GM20431 (cell line): ENCODE data around the gene PPM1G.
"Not testable (repeated sequence)": the region's sequence is repeated elsewhere in the genome, so short reads cannot be mapped to it uniquely, and the experiment has no call there.

Source experiments
- in situ Hi-C: fragments of 300-500 bp; cut with MseI, MboI; formaldehyde crosslinking; loops from one replicate; pipeline ENCODE4 v1.15.0; 2020; ENCODE audit warnings: low sequenced_read_pairs; ENCODE audit not compliant: unreplicated experiment

The PPM1G gene, protein sequence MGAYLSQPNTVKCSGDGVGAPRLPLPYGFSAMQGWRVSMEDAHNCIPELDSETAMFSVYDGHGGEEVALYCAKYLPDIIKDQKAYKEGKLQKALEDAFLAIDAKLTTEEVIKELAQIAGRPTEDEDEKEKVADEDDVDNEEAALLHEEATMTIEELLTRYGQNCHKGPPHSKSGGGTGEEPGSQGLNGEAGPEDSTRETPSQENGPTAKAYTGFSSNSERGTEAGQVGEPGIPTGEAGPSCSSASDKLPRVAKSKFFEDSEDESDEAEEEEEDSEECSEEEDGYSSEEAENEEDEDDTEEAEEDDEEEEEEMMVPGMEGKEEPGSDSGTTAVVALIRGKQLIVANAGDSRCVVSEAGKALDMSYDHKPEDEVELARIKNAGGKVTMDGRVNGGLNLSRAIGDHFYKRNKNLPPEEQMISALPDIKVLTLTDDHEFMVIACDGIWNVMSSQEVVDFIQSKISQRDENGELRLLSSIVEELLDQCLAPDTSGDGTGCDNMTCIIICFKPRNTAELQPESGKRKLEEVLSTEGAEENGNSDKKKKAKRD

DNA sequence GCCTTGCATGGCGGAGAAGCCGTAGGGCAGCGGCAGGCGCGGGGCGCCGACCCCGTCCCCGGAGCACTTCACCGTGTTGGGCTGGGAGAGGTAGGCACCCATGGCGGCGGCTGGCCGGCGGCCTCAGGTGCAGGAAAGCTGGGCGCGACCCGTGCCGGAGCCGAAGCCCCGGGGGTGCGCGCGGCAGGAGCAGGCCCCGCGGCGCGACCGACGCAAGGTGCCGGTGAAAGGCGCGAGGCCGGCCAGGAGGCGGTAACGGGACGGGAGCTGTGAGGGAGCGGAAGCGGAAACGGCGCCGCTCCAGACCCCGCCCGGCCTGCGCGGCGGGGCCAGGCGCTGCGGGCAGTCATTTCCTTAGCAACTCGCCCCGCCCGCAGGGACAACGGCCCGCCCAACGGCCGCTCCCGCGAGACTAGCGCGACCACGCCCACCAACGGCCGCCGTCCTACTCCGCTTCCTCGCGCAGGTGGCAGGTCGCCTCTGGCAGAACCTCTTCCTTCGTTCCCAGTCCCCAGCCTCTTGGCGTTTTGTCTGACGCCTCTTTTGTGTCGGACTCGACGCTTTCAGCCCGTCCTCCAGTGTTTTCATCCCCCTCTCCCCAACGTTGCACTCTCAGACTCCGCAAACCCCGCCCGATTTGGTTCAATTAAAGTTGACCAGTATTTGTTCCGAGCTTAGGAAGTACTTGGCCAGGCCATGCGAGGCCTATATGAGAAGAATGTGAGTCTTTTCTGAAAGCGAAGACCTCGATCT lies at the start of gene PPM1G:
PPM1G (minus strand) TSS at position 271 of the 753 bp plus-strand sequence; CDS start at position 102, 169 bp downstream.
- in situ Hi-C loops, result no loop called here

DNA sequence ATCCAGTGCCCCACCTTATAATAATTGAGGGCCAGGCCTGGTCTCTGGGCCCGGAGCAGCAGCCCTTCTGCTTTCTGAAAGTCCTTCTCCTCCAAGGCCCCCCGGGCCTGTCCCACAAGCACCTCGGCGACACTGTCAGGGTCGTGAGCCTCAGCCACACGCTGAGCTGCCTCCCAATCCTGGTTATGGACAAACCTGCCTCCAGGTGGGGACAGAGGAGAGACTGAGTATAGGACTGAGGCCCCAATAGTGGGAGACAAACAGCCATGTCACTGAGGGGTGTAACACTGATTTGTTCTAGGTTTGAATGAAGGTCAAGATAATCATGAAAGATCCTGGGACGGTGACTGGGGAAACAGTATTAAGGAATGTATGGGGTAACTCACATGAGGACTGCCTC lies 44.6 kb upstream of the PPM1G start:
- in situ Hi-C loops, result no loop called here

DNA sequence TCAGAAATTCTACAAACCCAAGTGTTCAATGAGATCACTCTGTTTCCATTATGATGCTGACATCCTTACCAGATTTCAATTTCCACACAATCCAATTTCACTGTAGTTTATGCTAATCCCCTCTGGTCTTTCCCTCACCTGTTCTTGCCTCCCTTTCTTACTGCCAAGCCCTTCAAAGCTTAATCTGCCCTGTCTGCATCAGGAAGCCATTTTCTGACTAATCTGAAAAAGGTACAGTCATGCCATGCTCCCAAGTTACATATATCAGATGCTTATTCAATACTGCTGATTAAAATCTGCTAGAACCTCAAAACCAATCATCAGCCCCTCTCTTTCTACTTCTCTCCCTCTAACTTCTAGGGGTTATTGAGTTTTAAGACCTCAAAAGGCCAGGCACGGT lies 41.7 kb upstream of the PPM1G start:
- in situ Hi-C loops, result no loop called here

DNA sequence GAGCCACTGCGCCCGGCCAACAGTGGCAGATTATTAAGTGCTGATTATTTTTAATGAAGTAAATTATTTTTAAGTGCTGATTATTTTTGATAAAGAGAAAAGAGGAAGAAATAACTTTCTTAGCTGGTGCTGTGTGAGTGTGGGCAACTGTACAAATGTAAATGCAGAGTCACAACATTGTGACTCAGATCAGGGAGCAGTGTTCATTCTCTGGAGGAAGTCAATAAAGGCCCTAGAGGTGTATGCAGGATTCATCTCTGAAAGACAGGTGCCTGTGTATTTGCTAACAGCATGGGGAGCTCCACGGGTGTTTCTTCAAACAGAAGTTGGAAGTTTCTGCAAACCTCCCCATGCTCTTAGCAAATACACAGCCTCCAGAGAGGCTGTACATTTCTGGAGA lies 39.0 kb upstream of the PPM1G start:
- in situ Hi-C loops, result no loop called here

DNA sequence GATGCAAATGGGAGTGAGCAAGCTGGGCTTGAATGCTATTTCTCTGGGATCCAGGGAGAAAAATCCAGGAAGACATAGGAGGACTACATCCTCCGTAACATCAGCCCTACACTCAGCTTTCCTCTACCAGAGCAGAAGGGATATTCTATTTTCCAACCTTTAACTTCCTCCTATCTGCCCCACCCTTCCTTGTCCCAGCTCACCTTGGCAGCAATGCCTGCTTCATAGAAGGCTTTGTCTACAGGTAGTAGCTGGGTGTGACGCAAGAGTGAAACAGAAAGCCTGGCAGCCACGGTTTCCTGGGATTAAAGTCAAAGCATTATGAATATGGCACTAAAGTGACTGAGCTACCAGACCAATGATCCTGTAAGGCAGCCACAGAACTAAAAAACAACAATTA lies 36.7 kb upstream of the PPM1G start:
- in situ Hi-C loops, result no loop called here

DNA sequence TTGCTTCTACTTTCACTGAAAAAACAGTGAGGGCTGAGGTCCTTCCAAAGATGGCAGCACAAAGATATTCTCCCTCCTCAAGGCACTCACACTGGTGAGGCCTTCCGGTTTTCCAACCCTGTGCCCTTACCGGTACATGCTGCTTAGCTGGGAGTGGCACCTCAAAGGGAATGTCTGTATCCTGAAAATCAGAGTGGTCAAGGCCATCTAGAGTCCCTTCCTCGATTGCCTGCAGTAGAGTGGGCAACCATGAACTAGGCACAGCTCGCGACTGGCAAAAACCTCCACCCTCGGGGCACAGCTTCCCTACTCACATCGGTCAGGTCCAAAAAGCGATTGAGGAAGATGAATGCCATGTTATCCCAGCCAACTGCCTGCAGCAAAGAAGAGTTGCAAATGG lies 36.2 kb upstream of the PPM1G start:
- in situ Hi-C loops, result no loop called here

DNA sequence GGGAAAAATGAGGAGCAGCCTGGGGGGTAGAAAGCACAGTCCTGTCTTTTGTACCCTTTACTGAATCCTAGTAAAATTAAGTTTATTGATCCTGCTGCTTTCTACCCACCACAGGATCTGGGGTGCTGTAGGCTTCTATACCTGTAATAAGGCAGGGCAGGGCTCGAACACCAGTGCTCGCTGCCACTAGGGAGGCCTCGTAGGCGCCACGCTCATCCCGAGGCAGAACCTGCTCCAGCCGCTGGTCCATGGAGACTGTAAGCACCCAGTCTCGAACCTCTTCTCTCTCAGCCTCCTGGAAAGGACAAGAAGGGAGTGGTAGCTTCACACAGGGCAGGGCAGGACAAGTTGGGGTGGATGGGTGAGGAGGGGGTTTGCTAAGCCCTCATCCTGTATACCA lies 35.8 kb upstream of the PPM1G start:
- in situ Hi-C loops, result no loop called here

DNA sequence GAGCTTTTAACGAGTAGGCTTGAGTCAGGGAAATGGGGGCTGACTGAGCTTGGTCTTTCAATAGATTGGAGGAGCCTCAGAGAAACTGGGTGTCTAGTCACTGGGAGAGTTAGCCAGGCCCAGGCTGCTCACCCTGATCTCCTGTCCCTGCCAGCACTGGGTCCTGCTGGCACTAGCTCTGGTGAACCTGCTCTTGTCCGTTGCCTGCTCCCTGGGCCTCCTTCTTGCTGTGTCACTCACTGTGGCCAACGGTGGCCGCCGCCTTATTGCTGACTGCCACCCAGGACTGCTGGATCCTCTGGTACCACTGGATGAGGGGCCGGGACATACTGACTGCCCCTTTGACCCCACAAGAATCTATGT lies 33.5 kb upstream of the PPM1G start:
- in situ Hi-C loops, result no loop called here

DNA sequence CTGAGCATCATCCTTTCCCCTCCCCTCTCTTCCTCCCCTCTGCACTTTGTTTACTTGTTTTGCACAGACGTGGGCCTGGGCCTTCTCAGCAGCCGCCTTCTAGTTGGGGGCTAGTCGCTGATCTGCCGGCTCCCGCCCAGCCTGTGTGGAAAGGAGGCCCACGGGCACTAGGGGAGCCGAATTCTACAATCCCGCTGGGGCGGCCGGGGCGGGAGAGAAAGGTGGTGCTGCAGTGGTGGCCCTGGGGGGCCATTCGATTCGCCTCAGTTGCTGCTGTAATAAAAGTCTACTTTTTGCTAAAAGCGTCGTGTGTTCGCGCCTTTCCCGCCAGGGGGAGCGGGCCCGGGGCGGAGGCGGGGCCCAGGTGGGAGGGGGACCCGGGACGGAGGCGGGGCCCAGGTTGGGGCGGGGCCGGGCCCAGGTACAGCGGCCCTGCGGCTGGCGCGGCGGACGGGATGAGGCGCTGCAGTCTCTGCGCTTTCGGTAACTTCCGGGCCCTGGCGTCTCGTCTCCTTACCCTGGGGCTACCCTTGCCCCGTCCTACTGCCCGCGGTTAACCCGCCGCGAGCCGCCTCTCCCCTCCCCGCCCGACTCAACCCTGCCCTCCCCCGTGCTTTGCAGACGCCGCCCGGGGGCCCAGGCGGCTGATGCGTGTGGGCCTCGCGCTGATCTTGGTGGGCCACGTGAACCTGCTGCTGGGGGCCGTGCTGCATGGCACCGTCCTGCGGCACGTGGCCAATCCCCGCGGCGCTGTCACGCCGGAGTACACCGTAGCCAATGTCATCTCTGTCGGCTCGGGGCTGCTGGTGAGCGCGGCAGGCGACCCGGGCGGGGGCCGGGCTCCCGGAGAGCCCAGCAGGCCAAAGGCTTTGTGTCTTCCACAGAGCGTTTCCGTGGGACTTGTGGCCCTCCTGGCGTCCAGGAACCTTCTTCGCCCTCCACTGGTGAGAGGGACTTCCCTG lies 32.8 kb upstream of the PPM1G start, which contains the start of gene KRTCAP3:
KRTCAP3 (plus strand) TSS at position 424 of the 962 bp plus-strand sequence; CDS start at position 456, 32 bp downstream.
- in situ Hi-C loops, result no loop called here

DNA sequence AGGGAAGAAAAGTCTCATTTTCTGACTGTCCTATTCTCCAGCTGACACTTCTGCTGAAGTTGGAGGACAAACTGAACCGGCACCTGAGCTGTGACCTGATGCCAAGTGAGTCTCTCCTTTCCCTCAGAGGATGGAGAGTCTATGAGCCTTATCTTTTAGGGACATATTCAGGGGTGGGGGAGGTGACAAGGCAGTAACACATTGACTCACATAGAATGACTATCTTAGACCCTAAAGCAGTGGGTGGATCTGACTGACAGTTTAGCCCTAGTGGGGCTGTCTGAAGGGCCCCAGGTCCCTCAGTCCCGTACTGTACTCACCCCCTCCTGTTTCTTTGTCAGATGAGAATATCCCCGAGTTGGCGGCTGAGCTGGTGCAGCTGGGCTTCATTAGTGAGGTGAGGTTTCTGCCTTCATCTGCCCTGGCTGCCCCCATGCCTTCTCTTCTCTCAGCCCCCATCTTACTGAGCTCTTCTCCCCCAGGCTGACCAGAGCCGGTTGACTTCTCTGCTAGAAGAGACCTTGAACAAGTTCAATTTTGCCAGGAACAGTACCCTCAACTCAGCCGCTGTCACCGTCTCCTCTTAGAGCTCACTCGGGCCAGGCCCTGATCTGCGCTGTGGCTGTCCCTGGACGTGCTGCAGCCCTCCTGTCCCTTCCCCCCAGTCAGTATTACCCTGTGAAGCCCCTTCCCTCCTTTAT lies 32.0 kb upstream of the PPM1G start:
- in situ Hi-C loops, result no loop called here

DNA sequence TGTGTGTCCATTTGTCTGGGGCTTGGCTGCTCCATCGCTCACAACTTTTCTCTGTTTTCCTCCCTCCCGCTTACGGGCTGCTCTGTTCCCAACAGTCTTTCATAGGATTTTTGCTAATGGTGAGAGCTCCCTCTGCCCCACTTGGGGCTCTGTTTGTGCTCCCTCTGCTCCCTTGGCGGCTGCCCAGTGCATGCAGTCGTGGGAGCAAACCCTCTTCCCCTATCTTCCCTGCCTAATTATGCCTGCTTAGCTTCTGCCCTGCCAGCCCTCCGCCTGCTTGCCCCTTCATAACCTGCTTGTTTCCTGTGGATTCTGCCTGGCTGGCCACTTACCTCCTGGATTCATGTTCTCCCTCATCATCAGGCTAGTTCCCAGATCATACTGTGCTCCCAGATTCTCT lies 26.2 kb upstream of the PPM1G start:
- in situ Hi-C loops, result no loop called here

DNA sequence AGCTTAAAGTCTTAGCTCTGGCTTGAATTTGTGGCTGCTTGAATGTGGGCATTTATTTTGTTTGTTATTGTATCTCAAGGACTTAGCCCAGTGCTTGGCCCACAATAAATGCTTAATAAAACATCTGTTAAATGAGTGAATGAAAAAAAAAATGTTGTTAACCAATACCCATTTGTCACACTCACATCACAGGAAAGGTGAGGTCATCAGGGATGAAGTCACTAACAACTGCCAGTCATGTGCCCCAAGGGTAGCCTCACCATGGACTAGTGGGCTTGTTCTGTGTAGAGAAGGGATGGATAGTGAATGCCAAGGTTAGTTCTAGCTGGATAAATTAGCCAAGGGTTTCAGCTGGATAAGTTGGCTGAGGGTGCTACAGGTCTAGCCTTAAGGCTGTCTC lies 22.0 kb upstream of the PPM1G start:
- in situ Hi-C loops, result no loop called here

DNA sequence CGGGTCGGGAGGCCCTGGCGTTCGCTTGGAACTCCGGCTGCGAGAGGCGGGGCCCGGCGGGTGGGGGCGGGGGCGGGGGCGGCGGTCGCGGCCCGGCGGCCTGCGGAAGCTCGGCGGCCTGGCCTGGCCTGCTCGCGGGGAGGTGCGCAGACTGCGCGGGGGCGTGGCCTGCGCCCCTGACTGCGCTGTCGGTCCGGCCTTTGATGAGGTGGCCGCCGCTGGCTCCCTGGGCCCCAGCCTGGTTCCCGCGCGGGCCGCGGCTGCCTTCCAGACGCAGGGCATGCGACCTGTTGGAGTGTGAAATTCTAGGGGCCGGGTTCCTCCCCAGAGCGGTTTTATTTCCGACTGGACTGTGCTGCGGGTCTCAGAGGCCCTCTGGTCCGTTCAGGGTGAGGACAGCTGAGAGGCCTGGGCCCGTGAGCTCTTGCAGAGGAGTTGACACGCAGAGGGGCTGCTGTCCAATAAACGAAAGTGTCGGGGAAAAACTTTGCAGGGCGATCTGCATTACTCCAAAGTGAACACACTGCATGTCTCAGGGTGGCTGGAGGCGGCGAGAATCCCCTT lies 19.7 kb upstream of the PPM1G start:
- in situ Hi-C loops, result no loop called here

DNA sequence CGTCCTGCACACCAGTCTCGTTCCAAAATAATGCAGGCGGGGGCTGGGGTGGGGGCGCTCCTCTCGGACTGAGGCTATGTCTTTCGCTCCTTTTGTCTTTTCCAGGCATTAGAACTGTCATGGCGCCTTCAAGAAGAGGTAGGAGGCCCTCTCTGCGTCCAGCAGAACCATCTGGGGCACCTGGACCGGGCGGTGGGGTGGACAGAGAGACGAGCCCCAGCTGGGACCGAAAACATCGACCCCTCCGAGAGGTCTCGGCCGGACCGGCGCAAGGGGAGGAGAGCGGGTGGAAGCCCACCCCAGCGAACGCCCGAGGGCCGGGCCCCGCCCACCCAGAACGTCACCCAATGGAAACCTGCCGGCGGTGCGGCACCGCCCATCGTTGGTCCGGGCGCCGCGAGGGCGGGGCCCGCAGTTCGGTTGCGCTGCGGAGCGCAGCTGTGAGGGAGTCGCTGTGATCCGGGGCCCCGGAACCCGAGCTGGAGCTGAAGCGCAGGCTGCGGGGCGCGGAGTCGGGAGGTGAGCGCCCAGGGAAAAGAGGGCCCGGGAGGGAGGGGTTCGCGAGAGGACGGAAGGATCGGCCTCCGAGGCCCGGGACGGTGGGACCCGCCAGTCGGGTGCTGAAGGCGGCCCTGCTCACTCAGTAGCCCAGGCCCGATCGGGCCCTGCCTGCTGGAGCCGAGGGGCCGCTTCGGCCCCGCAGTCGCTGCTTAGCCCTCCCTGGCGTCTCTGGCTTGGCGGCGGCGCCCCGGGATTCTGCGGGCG lies 19.0 kb upstream of the PPM1G start, which contains the start of gene NRBP1:
NRBP1 (plus strand) TSS at position 419 of the 765 bp plus-strand sequence. CDS start 4,643 bp downstream, outside the sequence.
- in situ Hi-C loops, result no loop called here

DNA sequence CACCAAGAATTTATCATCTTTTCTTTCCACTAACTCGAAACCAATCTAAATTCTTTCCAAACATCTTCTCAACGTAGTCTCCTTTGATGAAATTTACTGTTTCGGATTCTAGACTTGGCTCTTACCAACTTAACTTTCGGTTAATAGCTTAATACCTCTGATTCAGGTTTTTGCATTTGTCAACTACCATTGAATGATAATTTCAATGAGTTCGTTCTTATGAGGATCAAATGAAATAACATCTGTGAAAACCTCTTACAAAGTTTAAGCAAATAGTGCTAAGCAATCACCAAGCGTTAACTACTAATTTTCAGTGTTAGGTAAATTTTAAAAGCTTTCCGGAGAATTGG lies 18.4 kb upstream of the PPM1G start:
- in situ Hi-C loops, result no loop called here

DNA sequence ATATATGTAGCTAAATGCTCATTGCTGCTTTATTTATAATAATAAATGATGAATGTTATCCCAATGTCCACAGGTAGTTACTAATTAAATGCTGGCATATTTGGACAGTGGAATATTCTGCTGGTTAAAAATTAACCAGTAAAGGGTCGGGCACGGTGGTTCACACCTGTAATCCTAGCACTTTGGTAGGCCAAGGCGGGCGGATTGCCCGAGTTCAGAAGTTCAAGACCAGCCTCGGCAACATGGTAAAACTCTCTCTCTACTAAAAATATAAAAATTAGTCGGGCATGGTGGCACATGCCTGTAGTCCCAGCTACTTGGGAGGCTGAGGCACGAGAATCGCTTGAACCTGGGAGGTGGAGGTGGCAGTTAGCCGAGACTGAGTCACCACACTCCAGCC lies 15.6 kb upstream of the PPM1G start:
- in situ Hi-C loops, result not testable (repeated sequence)

DNA sequence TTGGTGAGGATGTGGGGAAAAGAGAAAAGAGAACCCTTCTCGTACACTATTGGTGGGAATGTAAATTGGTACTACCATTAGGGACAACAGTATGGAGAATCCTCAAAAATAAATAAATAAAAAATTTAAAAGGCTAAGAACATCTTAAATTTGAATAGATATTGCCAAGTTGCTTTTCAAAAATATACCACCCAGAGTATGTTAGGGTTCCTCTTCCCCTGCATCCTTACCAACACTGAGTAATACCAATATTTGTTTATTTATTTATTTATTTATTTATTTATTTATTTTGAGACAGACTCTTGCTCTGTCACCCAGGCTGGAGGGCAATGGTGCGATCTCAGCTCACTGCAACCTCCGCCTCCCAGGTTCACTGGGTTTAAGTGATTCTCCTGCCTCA lies 13.6 kb upstream of the PPM1G start:
- in situ Hi-C loops, result no loop called here

DNA sequence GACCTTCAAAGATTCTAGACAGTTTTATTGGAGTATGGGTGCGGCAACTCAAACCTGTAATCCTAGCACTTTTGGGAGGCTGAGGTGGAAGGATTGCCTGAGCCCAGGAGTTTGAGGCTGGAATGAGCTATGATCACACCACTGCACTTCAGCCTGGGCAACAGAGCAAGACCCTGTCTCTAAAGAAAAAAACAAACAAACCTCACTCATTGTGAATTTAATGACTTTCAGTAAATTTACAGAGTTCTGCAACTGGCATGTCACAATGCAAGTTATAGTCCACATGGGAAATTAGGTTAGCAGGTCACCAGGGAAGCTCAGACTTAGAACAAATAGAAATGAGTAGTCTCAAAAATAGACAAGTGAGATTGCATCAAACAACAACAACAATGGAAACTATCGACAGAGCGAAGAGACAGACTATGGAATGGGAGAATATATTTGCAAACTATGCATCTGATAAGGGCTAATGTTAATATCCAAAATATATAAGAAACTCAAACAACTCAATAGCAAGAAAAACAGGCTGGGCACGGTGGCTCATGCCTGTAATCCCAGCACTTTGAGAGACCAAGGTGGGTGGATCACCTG lies 12.4 kb upstream of the PPM1G start:
- in situ Hi-C loops, result no loop called here
